Progenitor cell of endocrine pancreas (in vitro differentiated cells): ENCODE results near the gene PDE3A. TPM values are rescaled to one million over a fixed set of nuclear protein-coding genes. Genes with fewer than 3 reads are reported as not detected.
A peak's percentile ranks its signal among the peaks of the same experiment; 100 is the strongest.

Experiments used
- DNase-seq: peaks from one replicate; pipeline ENCODE4 v3.0.0; 2021; ENCODE audit warnings: low spot score; ENCODE audit not compliant: unreplicated experiment
- H3K27ac Mint-ChIP-seq: 2 replicates; pipeline ENCODE4 v1.8.0; 2021; ENCODE audit warnings: mild to moderate bottlenecking, moderate library complexity, mixed read lengths
- H3K27me3 Mint-ChIP-seq: 2 replicates; pipeline ENCODE4 v1.8.0; 2021; ENCODE audit warnings: mixed read lengths
- H3K36me3 Mint-ChIP-seq: 2 replicates; pipeline ENCODE4 v1.8.0; 2022; ENCODE audit warnings: mixed read lengths; ENCODE audit not compliant: insufficient read depth
- H3K4me1 Mint-ChIP-seq: 2 replicates; pipeline ENCODE4 v1.8.0; 2021; ENCODE audit warnings: low read depth, mixed read lengths
- H3K4me3 Mint-ChIP-seq: 2 replicates; pipeline ENCODE4 v1.8.0; 2021; ENCODE audit warnings: low read depth, mild to moderate bottlenecking, moderate library complexity, mixed read lengths
- H3K9me3 Mint-ChIP-seq: 2 replicates; pipeline ENCODE4 v1.8.0; 2021; ENCODE audit warnings: low read depth, mixed read lengths
- total RNA-seq: library from RNA; stranded (reverse); gene quantifications from 2 replicates; pipeline ENCODE4 v1.2.1, GENCODE V29; 2021
- TF ChIP-seq, protein P1 (sequence below): fragments of 200-600 bp; sonication (generic); IDR thresholded peaks from one replicate; pipeline ENCODE4 v1.5.0; 2021; ENCODE audit warnings: antibody characterized with exemption, mild to moderate bottlenecking; ENCODE audit not compliant: unreplicated experiment

PDE3A gene
- total RNA-seq, 1 donor from 2014 or later = 121 TPM

DNA sequence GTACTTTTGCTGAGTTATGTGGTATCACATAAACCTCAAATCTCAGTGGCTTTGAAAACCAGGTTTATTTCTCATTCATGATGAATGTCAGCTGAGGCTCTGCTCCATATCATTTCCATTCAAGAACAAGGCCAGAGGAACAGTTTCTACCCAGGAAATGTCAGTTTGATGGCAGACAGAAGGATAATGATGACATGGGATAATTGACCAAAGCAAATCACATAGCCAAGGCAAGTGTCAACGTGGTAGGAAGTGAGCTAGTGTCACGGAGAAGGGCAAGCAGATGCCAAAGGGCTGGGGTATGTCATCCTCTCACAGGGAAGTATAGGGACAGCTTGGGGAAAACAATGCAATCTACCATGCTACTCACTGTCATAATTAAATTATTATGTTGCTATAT is 12.3 kb upstream of the PDE3A start:
- TF ChIP-seq, protein P1, sequence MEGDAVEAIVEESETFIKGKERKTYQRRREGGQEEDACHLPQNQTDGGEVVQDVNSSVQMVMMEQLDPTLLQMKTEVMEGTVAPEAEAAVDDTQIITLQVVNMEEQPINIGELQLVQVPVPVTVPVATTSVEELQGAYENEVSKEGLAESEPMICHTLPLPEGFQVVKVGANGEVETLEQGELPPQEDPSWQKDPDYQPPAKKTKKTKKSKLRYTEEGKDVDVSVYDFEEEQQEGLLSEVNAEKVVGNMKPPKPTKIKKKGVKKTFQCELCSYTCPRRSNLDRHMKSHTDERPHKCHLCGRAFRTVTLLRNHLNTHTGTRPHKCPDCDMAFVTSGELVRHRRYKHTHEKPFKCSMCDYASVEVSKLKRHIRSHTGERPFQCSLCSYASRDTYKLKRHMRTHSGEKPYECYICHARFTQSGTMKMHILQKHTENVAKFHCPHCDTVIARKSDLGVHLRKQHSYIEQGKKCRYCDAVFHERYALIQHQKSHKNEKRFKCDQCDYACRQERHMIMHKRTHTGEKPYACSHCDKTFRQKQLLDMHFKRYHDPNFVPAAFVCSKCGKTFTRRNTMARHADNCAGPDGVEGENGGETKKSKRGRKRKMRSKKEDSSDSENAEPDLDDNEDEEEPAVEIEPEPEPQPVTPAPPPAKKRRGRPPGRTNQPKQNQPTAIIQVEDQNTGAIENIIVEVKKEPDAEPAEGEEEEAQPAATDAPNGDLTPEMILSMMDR = no peak
- H3K4me1 Mint-ChIP-seq = peaks cover 6% of the 10 kb centered on the region
- DNase-seq = no peak
- H3K27me3 Mint-ChIP-seq = no peaks in the 10 kb centered on the region
- H3K4me3 Mint-ChIP-seq = no peak overlapping the region
- peaks cover 9% of the 10 kb centered on the region for H3K9me3 Mint-ChIP-seq
- H3K27ac Mint-ChIP-seq = no peak overlapping the region
- peaks cover 8% of the 10 kb centered on the region for H3K36me3 Mint-ChIP-seq

DNA sequence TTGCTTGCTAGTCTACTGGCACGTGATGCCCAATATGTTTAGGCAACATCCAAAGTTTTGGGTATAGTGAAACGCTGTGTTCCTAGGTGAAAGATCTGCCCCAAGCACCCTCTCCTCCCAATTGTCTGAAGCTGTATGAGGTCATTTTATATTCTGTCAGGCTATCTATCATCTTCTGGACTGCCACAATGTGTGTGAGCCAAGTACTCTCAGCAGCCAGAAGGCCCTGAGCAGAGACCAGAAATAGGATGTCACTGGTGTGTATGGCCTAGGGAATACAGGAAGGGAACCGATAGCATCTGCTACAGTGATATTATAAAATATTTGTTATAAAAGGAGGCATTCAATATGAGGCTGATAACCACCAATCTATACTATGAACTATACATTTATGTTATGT is 7.9 kb upstream of the PDE3A start:
- no peak for DNase-seq
- no peak overlapping the region for H3K4me3 Mint-ChIP-seq

DNA sequence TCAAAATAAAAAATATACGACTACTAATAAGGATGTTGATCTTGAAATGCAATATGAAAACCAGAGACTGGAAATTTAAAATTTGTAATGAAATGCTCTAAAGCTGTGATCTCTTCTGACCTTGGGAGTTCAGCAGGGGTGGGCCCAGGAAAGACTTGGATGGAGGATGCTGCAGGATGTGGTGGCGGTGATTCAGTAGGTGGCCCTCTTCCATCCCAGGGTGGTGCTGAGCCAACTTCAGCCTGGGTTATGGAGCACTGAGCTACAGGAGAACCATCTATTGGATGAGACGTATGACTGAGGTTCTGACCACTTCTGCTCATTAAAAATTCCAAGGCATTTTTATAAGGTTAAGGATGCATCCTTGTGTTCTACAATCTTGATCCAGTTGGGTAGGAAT is 6.9 kb upstream of the PDE3A start:
- no peaks in the 10 kb centered on the region for H3K27me3 Mint-ChIP-seq
- H3K36me3 Mint-ChIP-seq = peaks cover 3% of the 10 kb centered on the region
- peaks cover 8% of the 10 kb centered on the region for H3K9me3 Mint-ChIP-seq
- H3K27ac Mint-ChIP-seq = no peak overlapping the region
- TF ChIP-seq, protein P1 = no peak
- no peak for DNase-seq
- no peak overlapping the region for H3K4me3 Mint-ChIP-seq
- peaks cover 24% of the 10 kb centered on the region for H3K4me1 Mint-ChIP-seq

More for the DNA sequence above, 7.9 kb upstream of the PDE3A start:
- Mint-ChIP-seq H3K27ac (no peak overlapping the region), H3K4me1 (peaks cover 19% of the 10 kb centered on the region), H3K36me3 (peaks cover 3% of the 10 kb centered on the region), H3K9me3 (peaks cover 8% of the 10 kb centered on the region), H3K27me3 (no peaks in the 10 kb centered on the region)
- TF ChIP-seq, protein P1 = no peak

DNA sequence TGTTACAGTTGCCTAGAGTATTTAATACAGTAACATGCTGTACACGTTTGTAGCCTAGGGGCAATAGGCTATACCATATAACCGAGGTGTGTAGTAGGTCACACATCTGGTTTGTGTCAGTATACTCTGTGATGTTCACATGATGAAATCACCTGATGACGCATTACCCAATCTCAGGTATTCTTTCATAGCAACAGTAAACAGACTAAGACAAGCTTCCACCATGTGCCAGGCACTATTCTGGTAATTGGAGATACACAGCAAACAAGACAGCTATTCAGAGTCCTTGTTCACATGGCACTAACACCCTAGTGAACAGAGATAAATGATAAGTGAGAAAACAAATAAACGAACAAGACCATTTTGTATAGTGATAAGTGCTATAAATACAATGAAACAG is 3.8 kb upstream of the PDE3A start:
- peaks cover 38% of the 10 kb centered on the region for H3K4me1 Mint-ChIP-seq
- peak overlapping the region; percentile 50 for H3K27ac Mint-ChIP-seq
- no peak for DNase-seq
- H3K4me3 Mint-ChIP-seq = no peak overlapping the region
- peaks cover 3% of the 10 kb centered on the region for H3K36me3 Mint-ChIP-seq
- H3K27me3 Mint-ChIP-seq = no peaks in the 10 kb centered on the region
- peaks cover 7% of the 10 kb centered on the region for H3K9me3 Mint-ChIP-seq
- TF ChIP-seq, protein P1 = no peak

DNA sequence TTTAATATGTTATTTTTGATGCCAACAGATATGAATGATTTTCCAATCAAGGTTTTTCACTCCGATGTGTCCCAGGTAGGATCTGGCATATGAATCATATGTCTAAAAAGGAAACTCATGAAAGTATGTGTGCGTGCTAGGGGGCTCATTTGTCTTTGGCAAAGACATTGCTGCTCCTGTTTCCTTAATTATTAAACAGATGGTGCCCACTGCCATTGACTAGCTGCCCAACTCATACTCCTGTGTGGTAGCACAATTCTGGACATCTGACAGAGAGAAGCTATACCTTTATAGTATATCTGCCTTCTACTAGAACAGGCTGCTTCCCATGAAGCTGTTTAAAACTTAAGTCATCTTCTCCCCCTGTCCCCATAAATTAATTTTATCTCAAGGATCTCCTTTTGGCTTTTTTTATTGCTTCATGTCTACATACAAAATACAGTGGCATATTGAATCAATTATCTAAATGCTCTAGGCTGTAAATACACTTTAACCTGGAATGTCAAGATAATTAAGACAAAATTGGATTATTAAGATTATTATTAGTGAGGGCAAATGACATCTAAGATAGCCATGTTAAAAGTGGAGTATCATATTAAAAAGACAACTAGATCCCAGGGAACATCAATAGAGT is 1.4 kb upstream of the PDE3A start:
- TF ChIP-seq, protein P1 = no peak
- H3K36me3 Mint-ChIP-seq = no peaks in the 10 kb centered on the region
- peak overlapping the region; percentile 97 for H3K4me3 Mint-ChIP-seq
- no peak overlapping the region for H3K27ac Mint-ChIP-seq
- H3K27me3 Mint-ChIP-seq = no peaks in the 10 kb centered on the region
- no peaks in the 10 kb centered on the region for H3K9me3 Mint-ChIP-seq
- DNase-seq = no peak
- H3K4me1 Mint-ChIP-seq = peaks cover 46% of the 10 kb centered on the region
